Natural killer cell (primary cell): ENCODE measurements around the gene PRDX1. TPM values are rescaled to one million over a fixed set of nuclear protein-coding genes. Genes with fewer than 3 reads are reported as not detected.

Source experiments
- ATAC-seq, 3 donors: fragments of 150-1000 bp in 2 of 3; fragments of 200-7000 bp in 1 of 3; cut with Tn5 transposase; 1 replicate in 1 of 3; 2 replicates in 2 of 3; pipeline ENCODE4 v1.10.0; 2021; ENCODE audit warnings: mild to moderate bottlenecking in 2 of 3, moderate library complexity in 2 of 3
- DNase-seq, 2 donors: peaks; one replicate each; pipeline versions ENCODE4 v3.0.0 to v3.0.0-alpha.2; 2013 to 2021; ENCODE audit warnings: mixed read lengths in 1 of 2
- H3K27ac ChIP-seq: one replicate; pipeline ENCODE4 v1.5.1; 2013; ENCODE audit warnings: mild to moderate bottlenecking, low read length
- H3K27me3 ChIP-seq: one replicate; pipeline ENCODE4 v1.6.1; 2013; ENCODE audit warnings: low read length; ENCODE audit not compliant: control insufficient read depth, insufficient read depth
- H3K36me3 ChIP-seq: one replicate; pipeline ENCODE4 v1.6.1; 2013; ENCODE audit warnings: low read length; ENCODE audit not compliant: control insufficient read depth, insufficient read depth
- H3K4me1 ChIP-seq: one replicate; pipeline ENCODE4 v1.6.1; 2013; ENCODE audit warnings: low read length; ENCODE audit not compliant: control insufficient read depth, insufficient read depth
- H3K4me3 ChIP-seq: one replicate; pipeline ENCODE4 v1.5.1; 2013; ENCODE audit warnings: low read length
- H3K9me3 ChIP-seq: one replicate; pipeline ENCODE4 v1.6.1; 2013; ENCODE audit warnings: low read length; ENCODE audit not compliant: control insufficient read depth, insufficient read depth
- H3K27ac Mint-ChIP-seq, 2 donors: one replicate each; pipeline ENCODE4 v1.8.0; 2022; ENCODE audit warnings: mild to moderate bottlenecking in 2 of 2, mixed read lengths in 2 of 2, moderate library complexity in 1 of 2
- H3K27me3 Mint-ChIP-seq, 2 donors: one replicate each; pipeline ENCODE4 v1.8.0; 2022; ENCODE audit warnings: low read depth in 2 of 2, mixed read lengths in 2 of 2
- H3K36me3 Mint-ChIP-seq: one replicate; pipeline ENCODE4 v1.8.0; 2022; ENCODE audit warnings: mixed read lengths
- H3K4me1 Mint-ChIP-seq, 2 donors: one replicate each; pipeline ENCODE4 v1.8.0; 2022; ENCODE audit warnings: mixed read lengths in 2 of 2
- H3K4me3 Mint-ChIP-seq: one replicate; pipeline ENCODE4 v1.8.0; 2022; ENCODE audit warnings: mild to moderate bottlenecking, moderate library complexity, mixed read lengths
- H3K9me3 Mint-ChIP-seq, 2 donors: one replicate each; pipeline ENCODE4 v1.8.0; 2022; ENCODE audit warnings: mixed read lengths in 2 of 2
- WGBS: methylation state at CpG from one replicate; pipeline ENCODE4 v1.1.7; 2013; ENCODE audit warnings: missing lambda C conversion rate; ENCODE audit not compliant: insufficient coverage; 5-methylcytosine and 5-hydroxymethylcytosine counted together
- intact Hi-C: fragments of 100-400 bp; cut with micrococcal nuclease; formaldehyde crosslinking; loops from one replicate; pipeline ENCODE4 v1.14.2; 2022
- total RNA-seq, 4 donors: library from RNA; stranded (reverse); fragments of 120-200 nt in 1 of 4; gene quantifications; one replicate each; pipeline versions ENCODE4 v1.2.3 to v1.2.4, GENCODE V29; 2013 to 2022
- TF ChIP-seq, protein P1 (sequence below): fragments of 200-600 bp; IDR thresholded peaks from one replicate; pipeline ENCODE4 v1.8.0; 2022; ENCODE audit warnings: antibody characterized with exemption

The PRDX1 gene
- total RNA-seq, 3 donors from 2014 or later (not counting 1 experiment from before 2014, with no cell fraction given) = 24.8 to 39.1 (median 30.6) TPM

DNA sequence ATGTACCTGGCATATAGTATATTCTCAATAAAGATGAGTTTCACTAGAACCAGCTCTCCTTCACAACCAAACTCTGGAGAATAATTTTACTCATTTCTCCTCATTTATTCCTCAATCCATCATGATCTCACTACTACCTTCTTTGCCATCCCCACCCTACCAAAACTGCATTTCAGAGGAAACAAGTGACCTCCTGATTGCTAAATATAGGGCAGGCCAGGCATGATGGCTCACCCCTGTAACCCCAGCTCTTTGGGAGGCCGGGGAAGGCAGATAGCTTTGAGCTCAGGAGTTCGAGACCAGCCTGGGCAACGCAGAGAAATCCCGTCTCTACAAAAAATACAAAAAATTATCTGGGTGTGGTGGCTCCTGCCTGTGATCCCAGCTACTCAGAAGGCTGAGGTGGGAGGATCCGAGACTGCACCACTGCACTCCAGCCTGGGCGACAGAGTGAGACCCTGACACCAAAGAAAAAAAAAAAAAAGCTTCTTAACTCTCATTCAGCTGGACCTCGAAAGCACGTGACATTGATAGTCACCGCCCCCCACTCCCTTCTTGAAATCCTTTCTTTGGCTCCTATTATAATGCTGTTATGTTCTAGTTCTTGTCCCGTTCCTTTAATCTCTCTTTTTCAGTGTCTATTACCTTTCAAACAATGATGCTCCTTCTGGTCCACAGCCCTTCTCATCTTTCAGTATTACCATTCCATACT, 32.9 kb downstream of the PRDX1 start:
- peaks cover 18% of the 10 kb centered on the region for H3K4me1 ChIP-seq
- 82% methylated on average over 9 of the region's 10 CpGs for WGBS
- Mint-ChIP-seq H3K36me3 (no peaks in the 10 kb centered on the region), H3K4me1 (peaks cover 5 to 6% of the 10 kb centered on the region in 2 donors), H3K27me3 (no peaks in the 10 kb centered on the region), H3K27ac (no peak overlapping the region), H3K4me3 (peak overlapping the region; percentile 14), H3K9me3 (no peaks in the 10 kb centered on the region)
- no peak overlapping the region for H3K4me3 ChIP-seq
- ATAC-seq = no peak
- intact Hi-C loops = no loop called here
- no peak overlapping the region for H3K27ac ChIP-seq
- no peaks in the 10 kb centered on the region for H3K36me3 ChIP-seq
- DNase-seq = no peak
- H3K9me3 ChIP-seq = no peaks in the 10 kb centered on the region
- H3K27me3 ChIP-seq = no peaks in the 10 kb centered on the region
- TF ChIP-seq, protein P1, sequence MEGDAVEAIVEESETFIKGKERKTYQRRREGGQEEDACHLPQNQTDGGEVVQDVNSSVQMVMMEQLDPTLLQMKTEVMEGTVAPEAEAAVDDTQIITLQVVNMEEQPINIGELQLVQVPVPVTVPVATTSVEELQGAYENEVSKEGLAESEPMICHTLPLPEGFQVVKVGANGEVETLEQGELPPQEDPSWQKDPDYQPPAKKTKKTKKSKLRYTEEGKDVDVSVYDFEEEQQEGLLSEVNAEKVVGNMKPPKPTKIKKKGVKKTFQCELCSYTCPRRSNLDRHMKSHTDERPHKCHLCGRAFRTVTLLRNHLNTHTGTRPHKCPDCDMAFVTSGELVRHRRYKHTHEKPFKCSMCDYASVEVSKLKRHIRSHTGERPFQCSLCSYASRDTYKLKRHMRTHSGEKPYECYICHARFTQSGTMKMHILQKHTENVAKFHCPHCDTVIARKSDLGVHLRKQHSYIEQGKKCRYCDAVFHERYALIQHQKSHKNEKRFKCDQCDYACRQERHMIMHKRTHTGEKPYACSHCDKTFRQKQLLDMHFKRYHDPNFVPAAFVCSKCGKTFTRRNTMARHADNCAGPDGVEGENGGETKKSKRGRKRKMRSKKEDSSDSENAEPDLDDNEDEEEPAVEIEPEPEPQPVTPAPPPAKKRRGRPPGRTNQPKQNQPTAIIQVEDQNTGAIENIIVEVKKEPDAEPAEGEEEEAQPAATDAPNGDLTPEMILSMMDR = no peak

DNA sequence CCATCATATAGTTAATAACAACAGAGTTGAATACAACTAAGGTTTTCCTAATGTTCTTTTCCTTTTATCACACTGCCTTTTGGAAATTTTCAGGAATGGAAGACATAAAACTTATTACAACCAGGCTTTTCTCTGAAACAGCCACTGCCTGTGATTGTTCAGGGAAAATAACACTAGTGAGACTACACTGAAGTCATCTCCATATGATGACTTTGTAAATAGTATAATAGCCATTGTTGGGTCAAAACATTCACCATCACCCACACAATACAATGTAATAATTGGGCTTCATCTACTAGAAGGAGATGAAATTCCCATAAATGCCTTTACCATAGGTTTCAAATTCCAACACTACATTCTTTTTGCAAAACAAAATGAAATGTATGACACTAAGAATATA, 35.7 kb downstream of the PRDX1 start:
- Mint-ChIP-seq H3K36me3 (no peaks in the 10 kb centered on the region), H3K9me3 (no peaks in the 10 kb centered on the region), H3K4me1 (peaks cover 0 to 6% of the 10 kb centered on the region in 2 donors), H3K27me3 (no peaks in the 10 kb centered on the region), H3K4me3 (no peak overlapping the region), H3K27ac (no peak overlapping the region)
- DNase-seq (no peak), ATAC-seq (no peak)
- Histone ChIP-seq H3K4me3 (no peak overlapping the region), H3K27me3 (no peaks in the 10 kb centered on the region), H3K4me1 (peaks cover 12% of the 10 kb centered on the region), H3K36me3 (no peaks in the 10 kb centered on the region), H3K27ac (no peak overlapping the region), H3K9me3 (no peaks in the 10 kb centered on the region)
- TF ChIP-seq, protein P1 = no peak
- intact Hi-C loops = no loop called here

DNA sequence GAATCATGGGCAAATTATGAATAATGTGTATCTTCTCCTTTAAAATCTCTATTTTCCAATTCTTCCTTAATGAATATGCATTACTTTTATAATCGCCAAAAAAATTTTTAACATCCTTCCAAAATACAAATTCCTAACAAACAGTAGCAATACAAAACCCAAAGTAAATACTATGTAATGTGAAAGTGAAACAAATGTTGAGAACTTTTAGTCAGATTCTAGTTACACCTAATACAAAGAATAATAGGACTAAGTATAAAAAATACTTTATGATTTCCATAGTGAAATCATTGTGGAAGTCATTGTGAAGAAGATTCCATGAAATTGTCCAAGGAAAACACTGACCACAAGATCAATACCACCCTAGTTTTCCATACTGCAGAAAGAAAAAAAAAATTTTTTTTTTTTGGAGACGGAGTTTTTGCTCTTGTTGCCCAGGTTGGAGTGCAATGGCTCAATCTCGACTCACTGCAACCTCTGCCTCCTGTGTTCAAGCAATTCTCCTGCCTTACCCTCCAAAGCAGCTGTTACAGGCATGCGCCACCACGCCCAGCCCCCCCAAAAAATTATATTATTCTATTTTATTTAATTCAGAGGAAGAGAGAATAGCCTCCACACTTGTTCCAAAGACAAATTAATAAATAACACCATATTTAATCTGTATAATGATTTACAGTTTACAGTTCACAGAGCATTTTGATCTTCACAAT, 42.5 kb downstream of the PRDX1 start:
- H3K36me3 ChIP-seq = no peaks in the 10 kb centered on the region
- intact Hi-C loops = no loop called here
- no peaks in the 10 kb centered on the region for H3K9me3 Mint-ChIP-seq
- no peak overlapping the region for H3K27ac ChIP-seq
- ATAC-seq (no peak), DNase-seq (no peak)
- H3K27ac Mint-ChIP-seq = no peak overlapping the region
- no peaks in the 10 kb centered on the region for H3K9me3 ChIP-seq
- H3K27me3 Mint-ChIP-seq = no peaks in the 10 kb centered on the region
- H3K27me3 ChIP-seq = no peaks in the 10 kb centered on the region
- 92% methylated on average over 2 of the region's 5 CpGs for WGBS
- no peaks in the 10 kb centered on the region for H3K4me1 ChIP-seq
- H3K4me3 Mint-ChIP-seq = no peak overlapping the region
- no peaks in the 10 kb centered on the region for H3K36me3 Mint-ChIP-seq
- TF ChIP-seq, protein P1 = no peak
- H3K4me3 ChIP-seq = no peak overlapping the region
- no peaks in the 10 kb centered on the region for H3K4me1 Mint-ChIP-seq
